HUES48 (cell line): Measurements from ENCODE around the gene USP16.
A peak's percentile ranks its signal among the peaks of the same experiment; 100 is the strongest.
"Not testable (repeated sequence)": the region's sequence is repeated elsewhere in the genome, so short reads cannot be mapped to it uniquely, and the experiment has no call there.

ENCODE experiments used
- H3K27ac ChIP-seq: one replicate; pipeline ENCODE4 v1.7.0; 2013; ENCODE audit warnings: low read depth, low read length, inconsistent platforms
- H3K27me3 ChIP-seq: 2 replicates; pipeline ENCODE4 v1.6.1; 2013; ENCODE audit warnings: mild to moderate bottlenecking, low read length; ENCODE audit not compliant: control insufficient read depth, insufficient read depth
- H3K36me3 ChIP-seq: 2 replicates; pipeline ENCODE4 v1.6.1; 2013; ENCODE audit warnings: low read length; ENCODE audit not compliant: control insufficient read depth, insufficient read depth
- H3K4me1 ChIP-seq: 2 replicates; pipeline ENCODE4 v1.6.1; 2013; ENCODE audit warnings: mild to moderate bottlenecking, low read length; ENCODE audit not compliant: control insufficient read depth, insufficient read depth
- H3K4me3 ChIP-seq: 2 replicates; pipeline ENCODE4 v1.5.1; 2013; ENCODE audit warnings: mild to moderate bottlenecking, low read depth, low read length
- H3K9ac ChIP-seq: 2 replicates; pipeline ENCODE4 v1.6.1; 2013; ENCODE audit warnings: mild to moderate bottlenecking, low read depth, low read length, moderate library complexity
- H3K9me3 ChIP-seq: 2 replicates; pipeline ENCODE4 v1.6.1; 2013; ENCODE audit warnings: low read length; ENCODE audit not compliant: control insufficient read depth, insufficient read depth

The USP16 gene

DNA sequence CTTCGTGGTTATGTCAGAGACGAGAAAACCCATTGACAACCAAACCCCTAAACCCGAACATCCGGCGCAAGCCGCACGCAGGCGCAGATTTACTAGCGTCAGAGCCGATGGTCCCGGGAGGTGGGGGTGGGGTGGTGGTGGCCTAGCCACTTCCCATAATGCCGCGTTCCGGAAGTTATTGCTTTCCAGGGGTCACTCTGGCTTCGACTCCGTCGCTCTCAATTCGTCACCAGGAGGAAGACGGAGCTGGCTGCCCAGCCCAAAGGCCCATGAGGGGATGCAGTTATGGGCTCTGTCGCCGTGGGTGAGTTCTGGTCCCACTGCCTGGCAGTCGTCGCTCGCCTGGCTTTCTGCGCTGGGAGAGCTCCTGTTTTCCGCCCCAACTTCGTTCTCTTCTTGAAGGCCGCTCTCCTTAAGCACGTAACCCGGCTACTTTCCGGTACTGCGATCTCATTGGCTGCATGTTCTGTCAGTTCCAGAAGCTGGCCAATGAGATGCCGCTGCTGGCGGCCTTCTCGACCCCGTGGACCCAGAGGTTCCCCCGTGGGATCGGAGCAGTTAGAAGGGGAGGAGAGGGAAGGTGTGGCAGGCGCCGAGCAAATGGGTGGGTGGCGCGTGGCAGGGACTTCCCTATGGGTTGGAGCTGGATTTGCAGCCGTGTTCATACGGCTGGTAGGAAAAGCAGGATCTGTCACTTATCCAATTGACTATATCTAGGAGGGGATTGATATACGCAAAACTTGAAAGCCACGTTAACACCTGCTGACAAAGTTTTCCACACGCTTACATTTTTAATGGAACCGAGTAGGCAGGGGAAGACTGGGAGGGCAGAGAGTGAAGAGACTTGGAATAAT lies at the start of gene USP16:
Gene USP16, plus strand, starts transcription at position 195 of the 854 bp plus-strand sequence. CDS start 3,246 bp downstream, outside the sequence.
- Histone ChIP-seq H3K27me3 (no peaks in the 10 kb centered on the region), H3K4me3 (peak within 1 kb of the TSS; percentile 98), H3K27ac (peak within 1 kb of the TSS; percentile 95), H3K4me1 (0 out of 2 replicates have a peak, but pooled peaks cover 2% of the 10 kb centered on the region), H3K9ac (peak within 1 kb of the TSS; percentile 98), H3K9me3 (no peaks in the 10 kb centered on the region), H3K36me3 (peaks cover 4% of the 10 kb centered on the region)

DNA sequence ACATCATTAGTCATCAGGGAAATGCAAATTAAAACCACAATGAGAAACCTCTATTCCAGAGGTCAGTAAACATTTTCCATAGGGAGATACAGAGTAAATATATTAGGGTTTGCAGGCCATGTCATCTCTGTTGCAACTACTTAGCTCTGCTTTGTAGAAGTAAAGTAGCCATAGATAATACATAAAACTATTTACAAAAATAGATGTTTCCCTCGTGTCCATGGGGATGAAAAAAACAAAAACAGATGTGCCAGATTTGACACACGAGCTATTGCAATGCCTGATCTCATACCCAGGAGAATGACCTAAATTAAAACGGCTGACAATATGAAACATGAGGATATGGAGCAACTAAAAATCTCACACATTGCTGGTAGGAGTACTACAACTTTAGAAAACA lies 49.1 kb upstream of the USP16 start:
- Histone ChIP-seq H3K4me1 (no peaks in the 10 kb centered on the region), H3K36me3 (peaks cover 49% of the 10 kb centered on the region), H3K9me3 (no peaks in the 10 kb centered on the region), H3K9ac (no peak overlapping the region), H3K27ac (no peak overlapping the region), H3K4me3 (no peak overlapping the region), H3K27me3 (no peaks in the 10 kb centered on the region)

DNA sequence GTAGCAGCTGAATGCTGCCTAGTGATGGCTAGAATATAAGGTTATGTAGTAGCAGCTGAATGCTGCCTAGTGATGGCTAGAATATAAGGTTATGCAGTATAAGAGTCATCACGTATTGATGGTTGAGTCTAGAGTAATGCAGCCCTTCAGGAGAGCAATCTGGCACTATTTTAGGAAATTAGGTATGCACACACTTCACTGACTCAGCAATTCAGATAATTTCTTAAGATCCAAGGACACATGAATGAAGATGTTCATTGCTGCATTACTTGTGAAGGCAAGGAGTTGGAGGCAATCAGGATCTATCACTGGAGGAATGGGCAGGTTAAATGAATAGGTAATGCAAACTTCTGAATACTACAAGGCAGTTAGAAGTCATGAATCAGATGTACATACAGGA lies 45.4 kb upstream of the USP16 start:
- no peaks in the 10 kb centered on the region for H3K4me1 ChIP-seq
- H3K9ac ChIP-seq: no peak overlapping the region
- no peak overlapping the region for H3K27ac ChIP-seq
- H3K9me3 ChIP-seq: no peaks in the 10 kb centered on the region
- peaks cover 74% of the 10 kb centered on the region for H3K36me3 ChIP-seq
- no peak overlapping the region for H3K4me3 ChIP-seq
- H3K27me3 ChIP-seq: no peaks in the 10 kb centered on the region

DNA sequence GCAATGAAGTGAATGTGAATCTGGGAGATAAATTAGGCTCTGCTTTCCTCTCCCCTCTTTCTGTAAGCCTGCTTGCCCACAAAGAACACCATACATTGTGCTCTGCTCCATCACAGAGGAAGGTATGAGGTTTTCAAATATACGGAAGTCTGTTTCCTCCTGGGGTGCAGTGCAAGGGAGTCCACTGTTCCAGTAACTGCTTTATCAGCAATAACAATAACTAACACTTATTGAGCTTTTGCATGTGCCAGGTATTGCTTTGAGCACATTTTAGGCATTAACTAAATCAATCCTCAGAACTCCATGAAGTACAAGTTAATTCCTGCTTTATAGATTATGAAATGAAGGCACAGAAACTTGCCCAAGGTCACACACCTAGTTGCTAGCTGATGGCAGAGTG lies 41.8 kb upstream of the USP16 start:
- H3K36me3 ChIP-seq: peaks cover 75% of the 10 kb centered on the region
- H3K27me3 ChIP-seq: no peaks in the 10 kb centered on the region

DNA sequence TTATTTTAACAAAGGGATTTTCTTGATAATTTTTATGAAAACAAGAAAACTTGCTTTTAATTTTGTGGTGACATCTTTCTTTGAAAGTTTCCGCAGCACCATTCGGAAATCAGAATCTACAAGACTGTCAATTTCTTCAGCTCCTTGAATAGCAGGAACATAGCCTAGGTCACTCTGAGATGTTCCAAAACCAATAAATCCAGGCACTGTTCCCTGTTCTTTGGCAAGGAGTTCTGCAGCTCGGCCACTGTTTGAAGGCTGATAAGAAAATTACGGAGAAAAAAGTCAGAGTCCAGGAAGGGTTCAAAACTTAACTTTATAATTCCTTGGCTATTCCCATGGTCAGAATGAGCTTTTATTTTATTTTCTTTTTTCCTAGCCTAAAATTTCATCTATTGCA lies 37.8 kb upstream of the USP16 start:
- Histone ChIP-seq H3K9ac (no peak overlapping the region), H3K27ac (no peak overlapping the region)

More for the DNA sequence above, 41.8 kb upstream of the USP16 start:
- Histone ChIP-seq H3K4me3 (no peak overlapping the region), H3K9ac (no peak overlapping the region), H3K9me3 (no peaks in the 10 kb centered on the region), H3K4me1 (no peaks in the 10 kb centered on the region), H3K27ac (no peak overlapping the region)

DNA sequence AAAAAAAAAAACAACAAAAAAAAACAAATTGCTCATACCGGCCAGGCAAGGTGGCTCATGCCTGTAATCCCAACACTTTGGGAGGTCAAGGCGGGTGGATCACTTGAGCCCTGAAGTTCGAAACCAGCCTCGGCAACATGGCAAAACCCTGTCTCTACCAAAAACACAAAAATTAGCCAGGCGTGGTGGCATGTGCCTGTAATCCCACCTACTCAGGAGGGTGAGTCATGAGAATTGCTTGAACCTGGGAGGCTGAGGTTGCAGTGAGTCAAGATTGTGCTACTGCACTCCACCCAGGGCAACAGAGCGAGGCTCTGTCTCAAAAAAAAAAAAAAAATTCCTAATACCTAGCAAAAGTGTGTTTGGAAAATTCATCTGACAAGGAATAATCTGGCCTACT lies 36.3 kb upstream of the USP16 start:
- H3K27ac ChIP-seq, H3K4me3 ChIP-seq, H3K27me3 ChIP-seq, H3K9ac ChIP-seq, H3K4me1 ChIP-seq, H3K9me3 ChIP-seq: not testable (repeated sequence)
- peaks cover 24% of the 10 kb centered on the region for H3K36me3 ChIP-seq

More for the DNA sequence above, 37.8 kb upstream of the USP16 start:
- no peaks in the 10 kb centered on the region for H3K9me3 ChIP-seq
- 0 out of 2 replicates have a peak, but pooled peaks cover 5% of the 10 kb centered on the region for H3K4me1 ChIP-seq
- H3K27me3 ChIP-seq: no peaks in the 10 kb centered on the region
- no peak overlapping the region for H3K4me3 ChIP-seq
- peaks cover 39% of the 10 kb centered on the region for H3K36me3 ChIP-seq

DNA sequence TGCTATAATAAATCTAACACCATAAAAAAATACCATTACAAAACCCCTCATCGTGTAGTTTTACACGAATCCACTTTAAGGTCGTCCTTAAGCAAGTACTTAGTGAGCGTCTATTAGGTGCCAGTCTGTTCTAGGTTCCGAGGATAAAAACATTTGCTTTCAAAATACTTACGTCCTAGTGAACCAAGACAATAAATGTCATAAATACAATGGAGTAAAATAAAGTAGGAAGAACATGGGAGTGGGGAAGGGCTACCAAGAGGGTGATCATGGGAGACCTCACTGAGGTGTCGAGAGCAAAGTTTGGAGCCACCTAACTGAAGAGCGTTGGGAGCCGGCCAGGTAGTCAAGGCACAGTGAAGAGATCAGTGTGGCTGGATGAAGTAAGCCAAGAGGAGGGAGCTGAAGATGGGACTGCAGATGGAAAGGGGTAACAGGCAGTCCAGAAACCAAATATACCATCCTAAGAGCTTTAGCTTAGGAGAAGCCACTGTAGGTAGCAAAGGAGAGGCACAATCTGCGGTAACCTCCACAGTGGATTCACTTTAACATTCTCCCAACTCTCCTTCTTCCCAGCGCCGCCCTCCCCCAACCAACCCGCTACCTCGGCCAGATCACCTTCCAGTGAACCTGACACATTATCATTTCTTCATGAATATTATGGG lies 32.5 kb upstream of the USP16 start:
- no peaks in the 10 kb centered on the region for H3K36me3 ChIP-seq
- H3K4me1 ChIP-seq: peaks cover 11% of the 10 kb centered on the region; the same call in 1 of the 2 replicates
- H3K4me3 ChIP-seq: peak overlapping the region; percentile 98
- peak overlapping the region; percentile 88 for H3K27ac ChIP-seq
- no peaks in the 10 kb centered on the region for H3K27me3 ChIP-seq
- no peaks in the 10 kb centered on the region for H3K9me3 ChIP-seq
- peak overlapping the region; percentile 61 for H3K9ac ChIP-seq

DNA sequence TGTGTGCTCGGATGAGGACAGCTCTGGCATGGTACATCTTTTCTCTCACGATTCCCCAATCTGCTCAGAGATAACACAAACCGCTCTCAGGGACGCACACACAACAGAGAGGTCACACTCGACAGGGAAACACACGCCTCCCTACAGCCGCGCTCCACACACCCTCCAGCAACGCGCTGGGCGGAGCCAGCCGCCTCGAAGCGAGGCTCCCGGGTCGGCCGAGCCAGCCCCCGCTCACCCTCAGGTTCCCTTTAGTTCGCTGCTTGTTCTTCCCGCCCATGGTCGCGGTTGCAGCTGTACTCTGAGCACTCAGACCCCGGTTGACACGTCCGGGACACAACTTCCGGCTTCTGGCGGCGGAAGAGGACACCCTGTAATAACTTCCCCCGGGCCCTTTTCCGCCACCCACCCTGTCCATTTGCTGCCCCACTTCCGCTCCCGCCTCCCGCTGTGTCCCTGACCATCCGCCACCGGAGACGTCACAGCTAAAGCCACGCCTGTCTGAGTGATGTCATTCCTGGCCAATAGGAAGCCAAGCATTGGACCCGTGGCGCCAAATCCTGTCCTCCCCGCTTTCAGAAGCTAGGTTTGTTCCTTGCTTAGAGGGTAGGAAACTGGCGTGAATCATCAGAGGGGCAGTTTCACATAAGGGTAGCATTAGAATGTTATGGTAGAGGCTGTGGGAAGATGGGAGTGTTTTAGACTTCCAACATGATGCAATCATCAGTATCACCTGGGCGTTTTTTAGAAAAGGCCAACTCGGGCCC lies 31.8 kb upstream of the USP16 start, which contains the start of gene LTN1:
Gene LTN1, minus strand, starts transcription at position 352 of the 767 bp plus-strand sequence. Its CDS starts 72 bp downstream, at position 280.
- peak within 1 kb of the TSS; percentile 61 for H3K9ac ChIP-seq
- no peaks in the 10 kb centered on the region for H3K9me3 ChIP-seq
- H3K36me3 ChIP-seq: no peaks in the 10 kb centered on the region
- H3K27ac ChIP-seq: peak within 1 kb of the TSS; percentile 92
- no peaks in the 10 kb centered on the region for H3K27me3 ChIP-seq
- peaks cover 11% of the 10 kb centered on the region; the same call in 1 of the 2 replicates for H3K4me1 ChIP-seq
- peak within 1 kb of the TSS; percentile 98 for H3K4me3 ChIP-seq

DNA sequence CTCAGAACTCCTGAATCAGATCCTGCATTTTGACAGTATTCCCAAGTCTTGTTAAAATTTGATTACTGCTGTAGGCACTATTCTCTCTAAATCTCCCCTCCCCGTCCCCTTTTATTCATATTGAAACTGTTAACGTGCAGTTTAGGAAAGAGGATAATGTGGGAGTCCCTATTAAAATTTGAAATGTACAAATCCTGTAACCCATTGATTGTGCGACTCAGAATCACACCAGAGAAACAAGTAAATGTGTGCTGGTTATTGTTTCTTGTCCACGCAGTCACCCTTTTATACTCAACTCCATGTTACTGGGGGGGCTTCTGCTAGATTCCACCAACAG lies 31.2 kb upstream of the USP16 start:
- Histone ChIP-seq H3K27me3 (no peaks in the 10 kb centered on the region), H3K27ac (peak overlapping the region; percentile 92), H3K36me3 (no peaks in the 10 kb centered on the region), H3K4me3 (peak overlapping the region; percentile 98), H3K9me3 (no peaks in the 10 kb centered on the region), H3K9ac (peak overlapping the region; percentile 58), H3K4me1 (peaks cover 11% of the 10 kb centered on the region; the same call in 1 of the 2 replicates)

DNA sequence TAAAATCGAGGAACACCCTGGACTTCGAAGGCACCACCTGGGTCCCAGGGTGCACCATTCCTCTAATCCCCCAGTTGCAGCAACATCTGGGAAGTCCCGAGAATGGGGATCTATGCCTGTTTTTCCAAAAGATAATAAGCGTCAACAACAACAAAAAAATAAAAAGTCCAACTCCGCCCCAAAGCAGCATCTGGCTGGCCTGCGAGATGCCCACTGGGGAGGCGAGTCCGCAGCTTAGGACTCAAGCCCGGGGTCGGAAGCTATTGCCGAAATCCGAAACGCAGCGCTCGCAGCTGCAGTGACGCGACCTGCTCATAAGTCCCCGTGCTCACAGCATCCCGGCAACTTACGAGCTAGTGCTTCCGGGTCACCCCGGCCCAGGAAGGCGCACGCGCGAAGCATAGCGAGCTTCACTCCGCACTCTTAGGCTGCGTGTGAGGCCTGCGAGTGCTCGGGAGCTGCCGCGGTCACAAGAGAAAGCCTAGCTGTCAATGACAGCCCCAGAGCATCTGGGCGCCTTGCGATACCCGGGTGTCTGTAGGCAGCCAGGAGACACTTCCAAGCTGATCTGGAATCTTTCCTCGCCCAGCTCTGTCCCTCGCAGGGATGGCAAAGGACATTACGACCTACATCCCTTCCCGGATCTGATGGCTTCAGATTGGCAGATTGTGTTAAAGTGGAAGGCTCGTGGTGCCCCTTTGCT lies 21.9 kb upstream of the USP16 start:
- no peaks in the 10 kb centered on the region for H3K4me1 ChIP-seq
- no peaks in the 10 kb centered on the region for H3K27me3 ChIP-seq
- no peaks in the 10 kb centered on the region for H3K9me3 ChIP-seq
- H3K9ac ChIP-seq: peak overlapping the region; percentile 81
- H3K36me3 ChIP-seq: 0 out of 2 replicates have a peak, but pooled peaks cover 3% of the 10 kb centered on the region
- H3K4me3 ChIP-seq: peak overlapping the region; percentile 92
- H3K27ac ChIP-seq: peak overlapping the region; percentile 91
